ENCODE data around the gene MRPL28. TPM values are rescaled to one million over a fixed set of nuclear protein-coding genes. Genes with fewer than 3 reads are reported as not detected.
"Not testable (repeated sequence)": the region's sequence is repeated elsewhere in the genome, so short reads cannot be mapped to it uniquely, and the experiment has no call there.

Gene MRPL28
- total RNA-seq, 2 experiments from 2014 or later = 89.0 to 90.7 TPM

DNA sequence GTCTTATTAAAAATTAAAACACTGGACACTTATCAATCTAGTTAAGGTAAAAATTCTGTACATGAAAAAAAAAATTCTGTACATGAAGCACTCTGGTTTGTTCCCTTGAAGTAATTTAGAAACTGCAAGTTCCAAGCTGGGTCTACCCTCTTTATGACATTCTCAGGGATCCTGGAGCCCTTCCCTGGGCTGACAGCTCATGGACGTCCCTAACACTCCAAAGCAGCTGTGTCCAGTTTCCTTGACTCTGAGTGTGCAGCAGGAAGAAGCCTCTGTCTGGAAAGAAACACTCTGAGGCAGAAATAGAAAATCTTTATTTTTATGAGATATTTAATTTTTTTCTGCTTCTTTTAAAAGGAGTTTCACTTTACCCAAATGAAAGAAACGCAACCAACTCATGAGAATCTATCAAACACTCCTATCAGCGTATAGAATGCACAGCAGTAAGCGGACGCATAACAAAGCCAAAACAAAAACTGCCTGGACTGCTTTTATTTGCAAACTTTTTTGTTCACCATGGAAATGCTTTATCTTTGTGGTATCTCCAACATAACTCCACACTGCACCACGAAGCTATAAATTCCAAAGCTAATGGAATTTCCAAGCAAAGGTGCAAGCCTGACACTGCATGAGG is 39.0 kb downstream of the MRPL28 start:
- H3K27me3 Mint-ChIP-seq; ATAC-seq; CTCF ChIA-PET; H3K27ac Mint-ChIP-seq; H3K36me3 Mint-ChIP-seq; H3K9me3 Mint-ChIP-seq (ENCODE audit: low read depth); H3K4me3 Mint-ChIP-seq; DNase-seq: not testable (repeated sequence)
- H3K4me1 Mint-ChIP-seq = peaks cover 26% of the 10 kb centered on the region

GRCh38 chr16:330741-331140 is 39.6 kb downstream of the MRPL28 start:
- ATAC-seq (no peak), DNase-seq (no peak)
- CTCF ChIA-PET = no interaction called here
- Mint-ChIP-seq H3K27me3 (peaks cover 10% of the 10 kb centered on the region), H3K4me1 (peaks cover 25% of the 10 kb centered on the region), H3K4me3 (no peak overlapping the region), H3K9me3 (ENCODE audit: low read depth) (no peaks in the 10 kb centered on the region), H3K36me3 (no peaks in the 10 kb centered on the region), H3K27ac (no peak overlapping the region)

- Mint-ChIP-seq H3K4me1 (peaks cover 42% of the 10 kb centered on the region), H3K36me3 (no peaks in the 10 kb centered on the region), H3K4me3 (peak overlapping the region; percentile 0), H3K27ac (no peak overlapping the region), H3K27me3 (peaks cover 11% of the 10 kb centered on the region), H3K9me3 (ENCODE audit: low read depth) (no peaks in the 10 kb centered on the region)
- DNase-seq (no peak), ATAC-seq (no peak)
- CTCF ChIA-PET = no interaction called here
Observed at GRCh38 chr16:325375-326145, 44.8 kb downstream of the MRPL28 start.

GRCh38 chr16:324451-325334 is 45.6 kb downstream of the MRPL28 start:
- Mint-ChIP-seq H3K4me1 (peaks cover 43% of the 10 kb centered on the region), H3K27ac (peak overlapping the region; percentile 57)

GRCh38 chr16:324201-324450 is 46.2 kb downstream of the MRPL28 start:
- no peaks in the 10 kb centered on the region for H3K36me3 Mint-ChIP-seq
- H3K9me3 Mint-ChIP-seq (ENCODE audit: low read depth) = no peaks in the 10 kb centered on the region
- no peak overlapping the region for H3K4me3 Mint-ChIP-seq
- H3K27me3 Mint-ChIP-seq = peaks cover 6% of the 10 kb centered on the region
- peaks cover 44% of the 10 kb centered on the region for H3K4me1 Mint-ChIP-seq
- DNase-seq (no peak), ATAC-seq (no peak)
- CTCF ChIA-PET = interaction anchor here (1.1 kb wide), 1 partner anchor 38 kb away, joined by 3 read pairs; no protein-coding TSS in a partner anchor
- H3K27ac Mint-ChIP-seq = no peak overlapping the region

More at GRCh38 chr16:324451-325334, 45.6 kb downstream of the MRPL28 start:
- no peaks in the 10 kb centered on the region for H3K36me3 Mint-ChIP-seq
- peak overlapping the region; percentile 0 for H3K4me3 Mint-ChIP-seq
- peaks cover 6% of the 10 kb centered on the region for H3K27me3 Mint-ChIP-seq
- ATAC-seq (peak; percentile 35), DNase-seq (peak; percentile 63)
- CTCF ChIA-PET = interaction anchor here (0.5 to 1.1 kb wide), 2 partner anchors 37 to 85 kb away, joined by 3 read pairs; no protein-coding TSS in a partner anchor
- H3K9me3 Mint-ChIP-seq (ENCODE audit: low read depth) = no peaks in the 10 kb centered on the region

GRCh38 chr16:322476-323143 is 47.7 kb downstream of the MRPL28 start:
- Mint-ChIP-seq H3K4me3 (no peak overlapping the region), H3K27me3 (peaks cover 6% of the 10 kb centered on the region), H3K4me1 (peaks cover 48% of the 10 kb centered on the region), H3K27ac (no peak overlapping the region), H3K36me3 (no peaks in the 10 kb centered on the region), H3K9me3 (ENCODE audit: low read depth) (no peaks in the 10 kb centered on the region)
- CTCF ChIA-PET = interaction anchor here (1.1 kb wide), 1 partner anchor 28 kb away, joined by 4 read pairs; no protein-coding TSS in a partner anchor
- ATAC-seq = no peak
- no peak for DNase-seq

DNA sequence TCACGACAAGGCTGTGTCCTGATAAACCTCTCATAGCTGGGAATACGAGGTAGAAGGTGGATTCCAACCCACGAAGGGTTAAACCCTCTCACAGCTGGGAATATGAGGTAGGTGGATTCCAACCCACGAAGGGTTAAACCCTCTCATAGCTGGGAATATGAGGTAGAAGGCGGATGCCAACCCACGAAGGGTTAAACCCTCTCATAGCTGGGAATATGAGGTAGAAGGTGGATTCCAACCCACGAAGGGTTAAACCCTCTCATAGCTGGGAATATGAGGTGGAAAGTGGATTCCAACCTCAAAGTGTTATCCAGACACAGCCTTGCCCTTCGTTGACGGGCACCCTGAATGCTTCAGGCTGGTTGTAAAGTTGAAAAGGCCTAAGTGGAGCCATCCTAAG is 48.8 kb downstream of the MRPL28 start:
- peaks cover 6% of the 10 kb centered on the region for H3K27me3 Mint-ChIP-seq
- ATAC-seq = no peak
- no peak for DNase-seq
- no peak overlapping the region for H3K27ac Mint-ChIP-seq
- peaks cover 40% of the 10 kb centered on the region for H3K4me1 Mint-ChIP-seq
- no peaks in the 10 kb centered on the region for H3K9me3 Mint-ChIP-seq (ENCODE audit: low read depth)
- no peaks in the 10 kb centered on the region for H3K36me3 Mint-ChIP-seq
- CTCF ChIA-PET = interaction anchor here (1.1 kb wide), 1 partner anchor 27 kb away, joined by 4 read pairs; no protein-coding TSS in a partner anchor
- H3K4me3 Mint-ChIP-seq = no peak overlapping the region

DNA sequence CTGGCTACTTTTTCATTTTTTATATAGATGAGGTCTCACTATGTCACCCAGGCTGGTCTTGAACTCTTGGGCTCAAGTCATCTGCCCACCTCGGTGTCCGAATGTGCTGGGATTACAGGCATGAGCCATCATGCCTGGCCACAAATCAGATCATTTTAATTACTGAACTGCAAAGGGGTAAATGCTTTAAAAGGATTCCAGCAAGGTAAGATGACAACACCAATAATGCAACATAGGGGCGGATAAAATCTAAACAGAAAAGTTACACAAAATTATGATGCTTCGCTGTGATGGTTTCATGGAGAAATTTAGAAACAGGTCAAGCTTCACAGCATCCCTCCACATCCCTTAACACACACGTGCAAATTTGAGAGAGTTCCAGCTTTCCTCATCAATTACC is 50.1 kb downstream of the MRPL28 start:
- Mint-ChIP-seq H3K36me3 (no peaks in the 10 kb centered on the region), H3K4me3 (no peak overlapping the region), H3K27me3 (peaks cover 1% of the 10 kb centered on the region), H3K9me3 (ENCODE audit: low read depth) (no peaks in the 10 kb centered on the region), H3K27ac (no peak overlapping the region), H3K4me1 (peaks cover 34% of the 10 kb centered on the region)
- no peak for DNase-seq
- ATAC-seq = no peak
- CTCF ChIA-PET = no interaction called here

GRCh38 chr16:318628-319027 is 51.7 kb downstream of the MRPL28 start:
- Mint-ChIP-seq H3K4me1 (peaks cover 22% of the 10 kb centered on the region), H3K27me3 (no peaks in the 10 kb centered on the region), H3K36me3 (no peaks in the 10 kb centered on the region), H3K4me3 (no peak overlapping the region), H3K27ac (no peak overlapping the region), H3K9me3 (ENCODE audit: low read depth) (no peaks in the 10 kb centered on the region)
- CTCF ChIA-PET = no interaction called here
- DNase-seq (no peak), ATAC-seq (no peak)

DNA sequence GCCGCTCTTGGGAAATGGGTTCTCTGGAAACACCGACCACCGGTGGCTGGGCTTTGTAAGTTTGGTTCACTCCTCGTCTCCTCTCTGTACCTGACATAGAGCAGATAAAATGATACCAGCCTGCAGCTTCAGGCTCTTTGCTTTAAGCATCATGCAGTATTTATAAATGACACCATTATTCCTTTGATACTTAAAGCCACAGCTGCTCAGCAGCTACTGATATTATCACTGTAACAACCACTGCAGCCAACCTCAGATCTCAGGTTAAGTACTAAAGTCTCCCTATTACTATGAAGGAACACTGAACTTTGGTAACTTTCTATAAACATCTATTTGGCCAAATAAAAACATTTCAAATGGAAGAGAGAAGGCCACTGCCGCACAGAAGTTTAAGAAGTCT is 52.8 kb downstream of the MRPL28 start:
- H3K4me1 Mint-ChIP-seq = peaks cover 20% of the 10 kb centered on the region
- H3K36me3 Mint-ChIP-seq = no peaks in the 10 kb centered on the region
- H3K27me3 Mint-ChIP-seq = no peaks in the 10 kb centered on the region
- no peaks in the 10 kb centered on the region for H3K9me3 Mint-ChIP-seq (ENCODE audit: low read depth)
- CTCF ChIA-PET = no interaction called here
- peak; percentile 20 for ATAC-seq
- DNase-seq = no peak
- no peak overlapping the region for H3K27ac Mint-ChIP-seq
- no peak overlapping the region for H3K4me3 Mint-ChIP-seq

Other genes starting within 250 kb of the MRPL28 start
- 10 to 100 TPM; 33.7 to 34.6 TPM for gene NPRL3, start 231.9 kb downstream of the MRPL28 start, total RNA-seq
- not detected for gene HBZ, start 217.9 kb downstream of the MRPL28 start, total RNA-seq
- not detected for gene HBM, start 204.6 kb downstream of the MRPL28 start, total RNA-seq
- not detected for gene HBA2, start 197.7 kb downstream of the MRPL28 start, total RNA-seq
- gene HBA1, start 193.9 kb downstream of the MRPL28 start, total RNA-seq = not detected
- not detected for gene HBQ1, start 190.1 kb downstream of the MRPL28 start, total RNA-seq
- gene LUC7L, start 141.1 kb downstream of the MRPL28 start, total RNA-seq = 10 to 100 TPM; 60.0 to 65.3 TPM
- gene FAM234A, start 135.7 kb downstream of the MRPL28 start, total RNA-seq = 10 to 100 TPM in 1 of 2 experiments, 1 to 10 TPM in 1; 9.1 to 10.1 TPM
- gene RGS11, start 94.6 kb downstream of the MRPL28 start, total RNA-seq = not detected
- not detected for gene ARHGDIG, start 89.9 kb downstream of the MRPL28 start, total RNA-seq
- gene PDIA2, start 87.4 kb downstream of the MRPL28 start, total RNA-seq = not detected
- 10 to 100 TPM; 22.3 to 25.7 TPM for gene AXIN1, start 17.8 kb downstream of the MRPL28 start, total RNA-seq
- gene PGAP6, start 11.4 kb upstream of the MRPL28 start, total RNA-seq = 10 to 100 TPM; 46.6 to 50.4 TPM
- gene NME4, start 26.7 kb upstream of the MRPL28 start, total RNA-seq = 1 to 10 TPM; 6.7 to 7.0 TPM
- 1 to 10 TPM; 5.9 to 6.3 TPM for gene DECR2, start 31.3 kb upstream of the MRPL28 start, total RNA-seq
- 10 to 100 TPM; 25.9 to 32.1 TPM for gene RAB11FIP3, start 55.1 kb upstream of the MRPL28 start, total RNA-seq
- 100 to 1,000 TPM; 113 to 121 TPM for gene CAPN15, start 157.2 kb upstream of the MRPL28 start, total RNA-seq
- gene PRR35, start 189.9 kb upstream of the MRPL28 start, total RNA-seq = not detected
- 1 to 10 TPM in 1 of 2 experiments, under 1 TPM in 1; 0.94 to 1.2 TPM for gene NHLRC4, start 196.5 kb upstream of the MRPL28 start, total RNA-seq
- gene PIGQ, start 199.4 kb upstream of the MRPL28 start, total RNA-seq = 10 to 100 TPM; 38.8 to 41.0 TPM
- gene RAB40C, start 219.5 kb upstream of the MRPL28 start, total RNA-seq = 10 to 100 TPM; 13.3 to 14.0 TPM

All from activated CD8-positive, alpha-beta memory T cell treated with anti-CD3 and anti-CD28 coated beads, Interleukin-2, amount 10 ng/mL, durations not matched to agents 7 days and 5 days (primary cell).